AG09309 (cell line): Measurements from ENCODE around the gene GNG12.

Source experiments
- DNase-seq: peaks from one replicate; pipeline ENCODE4 v3.0.0-alpha.2; 2010; ENCODE audit warnings: low read depth
- H3K4me3 ChIP-seq: 2 replicates; pipeline ENCODE4 v1.5.1; 2011; ENCODE audit warnings: mild to moderate bottlenecking, low read depth, low read length, moderate library complexity; ENCODE audit not compliant: control insufficient read depth
- TF ChIP-seq, protein P1 (sequence below): IDR thresholded peaks from 2 replicates; pipeline ENCODE4 v1.5.1; 2011; ENCODE audit warnings: mild to moderate bottlenecking, low read depth, low read length, inconsistent platforms; ENCODE audit not compliant: insufficient read depth, control insufficient read depth; ENCODE audit errors: missing control alignments

GNG12 gene

DNA sequence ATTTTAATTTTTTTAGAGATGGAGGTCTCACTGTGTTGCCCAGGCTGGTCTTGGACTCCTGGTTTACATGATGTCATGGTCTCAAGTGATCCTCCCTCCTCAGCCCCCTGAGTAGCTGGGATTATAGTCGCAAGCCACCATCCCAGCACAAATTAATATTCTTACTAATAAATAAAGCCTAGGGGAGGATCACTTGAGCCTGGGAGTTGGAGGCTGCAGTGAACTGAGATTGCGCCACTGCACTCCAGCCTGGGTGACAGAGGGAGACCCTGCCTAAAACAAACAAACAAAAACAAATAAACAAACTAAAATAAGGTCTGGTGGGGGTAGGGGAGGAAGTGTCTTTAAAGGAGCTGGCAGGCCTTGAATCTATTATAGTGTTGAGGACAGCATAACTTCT, 157.0 kb downstream of the GNG12 start:
- TF ChIP-seq, protein P1, sequence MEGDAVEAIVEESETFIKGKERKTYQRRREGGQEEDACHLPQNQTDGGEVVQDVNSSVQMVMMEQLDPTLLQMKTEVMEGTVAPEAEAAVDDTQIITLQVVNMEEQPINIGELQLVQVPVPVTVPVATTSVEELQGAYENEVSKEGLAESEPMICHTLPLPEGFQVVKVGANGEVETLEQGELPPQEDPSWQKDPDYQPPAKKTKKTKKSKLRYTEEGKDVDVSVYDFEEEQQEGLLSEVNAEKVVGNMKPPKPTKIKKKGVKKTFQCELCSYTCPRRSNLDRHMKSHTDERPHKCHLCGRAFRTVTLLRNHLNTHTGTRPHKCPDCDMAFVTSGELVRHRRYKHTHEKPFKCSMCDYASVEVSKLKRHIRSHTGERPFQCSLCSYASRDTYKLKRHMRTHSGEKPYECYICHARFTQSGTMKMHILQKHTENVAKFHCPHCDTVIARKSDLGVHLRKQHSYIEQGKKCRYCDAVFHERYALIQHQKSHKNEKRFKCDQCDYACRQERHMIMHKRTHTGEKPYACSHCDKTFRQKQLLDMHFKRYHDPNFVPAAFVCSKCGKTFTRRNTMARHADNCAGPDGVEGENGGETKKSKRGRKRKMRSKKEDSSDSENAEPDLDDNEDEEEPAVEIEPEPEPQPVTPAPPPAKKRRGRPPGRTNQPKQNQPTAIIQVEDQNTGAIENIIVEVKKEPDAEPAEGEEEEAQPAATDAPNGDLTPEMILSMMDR = no peak
- DNase-seq = no peak
- no peak overlapping the region for H3K4me3 ChIP-seq

DNA sequence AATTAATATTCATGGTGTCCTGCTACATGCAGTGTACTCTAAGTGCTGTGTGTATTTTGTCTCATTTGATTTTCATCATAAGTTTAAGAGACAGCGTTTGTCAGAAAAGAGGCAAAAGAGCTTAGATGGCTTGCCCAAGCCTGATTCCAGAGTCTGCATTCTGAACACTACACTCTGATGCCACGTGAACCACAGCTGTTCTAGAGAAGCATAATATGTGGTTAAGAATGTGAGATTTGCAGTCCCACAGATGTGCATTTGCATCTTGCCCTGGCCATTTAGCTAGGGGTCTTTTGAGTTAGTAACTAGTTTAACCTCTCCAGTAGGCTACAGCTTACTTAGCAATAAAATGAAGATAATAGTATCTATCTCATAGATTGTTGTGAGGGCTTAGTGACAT, 157.5 kb downstream of the GNG12 start:
- TF ChIP-seq, protein P1 = no peak
- no peak for DNase-seq
- no peak overlapping the region for H3K4me3 ChIP-seq

DNA sequence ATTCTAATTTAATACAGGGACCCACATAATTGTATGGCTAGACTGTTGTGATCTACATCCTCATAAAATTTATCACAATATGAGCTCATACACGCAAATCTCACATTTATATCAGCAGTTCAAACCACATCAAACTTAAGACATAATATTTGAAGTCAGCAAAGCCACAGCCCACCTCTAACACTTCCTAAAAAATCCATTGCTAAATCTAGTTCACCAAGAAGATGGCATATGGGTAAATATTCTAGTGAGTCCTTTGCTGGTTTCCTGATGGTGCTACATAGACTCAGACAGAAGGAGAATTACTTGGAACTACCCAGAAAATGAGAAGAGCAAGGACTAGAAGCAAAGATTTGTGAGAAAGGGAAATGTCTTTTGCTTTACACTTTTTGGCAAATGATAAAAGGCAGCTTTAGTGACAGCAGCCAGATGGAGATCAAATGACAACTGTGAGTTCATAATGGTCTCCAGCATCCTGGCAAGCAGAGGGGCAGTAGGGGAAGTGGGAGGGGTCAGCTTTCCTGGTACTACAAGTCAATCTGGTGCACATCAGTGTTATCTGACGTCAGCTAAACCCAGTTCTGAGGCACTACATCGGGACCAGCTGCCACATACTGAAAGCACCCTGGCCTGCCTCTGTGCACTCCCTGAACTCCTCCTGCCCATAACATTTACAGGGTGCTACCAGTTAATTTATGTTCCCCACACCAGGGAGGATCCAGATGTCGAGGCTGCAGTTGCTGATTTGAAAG, 158.8 kb downstream of the GNG12 start:
- no peak for DNase-seq
- TF ChIP-seq, protein P1 = no peak
- H3K4me3 ChIP-seq = no peak overlapping the region

DNA sequence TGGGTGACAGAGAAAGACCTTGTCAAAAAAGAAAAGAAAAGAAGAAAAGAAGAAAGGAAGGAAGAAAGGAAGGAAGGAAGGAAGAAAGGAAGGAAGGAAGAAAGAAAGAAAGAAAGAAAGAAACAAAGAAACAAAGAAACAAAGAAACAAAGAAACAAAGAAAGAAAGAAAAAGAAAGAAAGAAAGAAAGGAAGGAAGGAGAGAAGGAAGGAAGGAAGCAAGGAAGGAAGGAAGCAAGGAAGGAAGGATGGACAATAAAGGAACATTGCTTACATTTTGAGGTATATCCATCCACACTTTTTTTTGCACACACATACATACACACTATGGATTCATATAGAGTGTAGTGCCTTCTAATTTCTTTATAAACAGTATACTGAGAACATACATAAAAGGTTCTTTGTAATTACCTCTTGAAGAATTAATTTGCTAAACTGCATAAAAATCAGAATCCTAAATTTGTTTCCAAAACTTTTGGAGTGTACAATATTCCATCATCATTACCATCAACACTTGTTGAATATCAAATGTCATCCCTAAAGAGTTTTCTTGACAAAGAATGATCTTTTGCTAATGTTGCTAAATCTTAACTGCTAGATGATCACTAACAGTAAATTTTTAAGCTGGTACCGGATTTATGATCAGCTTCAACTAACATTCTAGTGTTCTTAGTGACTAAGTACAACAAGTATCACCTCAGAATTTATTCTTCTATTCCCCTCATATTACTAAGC, 159.6 kb downstream of the GNG12 start:
- no peak for DNase-seq

DNA sequence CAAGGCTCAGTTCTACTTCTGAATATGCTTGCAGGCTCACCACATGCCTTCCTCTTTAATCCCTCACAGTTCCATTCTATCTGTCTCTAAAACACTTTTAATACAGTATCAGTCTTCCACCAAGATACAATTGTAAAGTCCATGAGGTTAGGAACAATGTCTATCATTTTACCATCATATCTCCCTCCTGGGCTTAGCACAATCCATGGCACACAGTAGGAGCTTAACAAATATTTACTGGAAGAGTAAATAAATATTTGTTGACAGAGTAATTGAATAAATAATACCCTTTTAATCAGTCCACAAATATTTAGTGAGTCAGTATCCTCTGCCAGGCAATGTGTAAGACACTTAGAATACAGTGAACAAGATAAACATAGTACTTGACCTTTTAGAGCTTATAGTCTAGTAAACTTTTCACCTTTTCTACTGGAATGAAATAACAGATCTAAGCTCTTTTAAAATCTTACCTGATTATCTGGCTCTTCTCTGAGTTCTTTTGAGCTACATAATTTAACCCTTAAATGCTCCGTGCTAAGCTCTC, 160.9 kb downstream of the GNG12 start:
- no peak overlapping the region for H3K4me3 ChIP-seq
- TF ChIP-seq, protein P1 = no peak
- DNase-seq = no peak

More for the DNA sequence above, 159.6 kb downstream of the GNG12 start:
- TF ChIP-seq, protein P1 = no peak
- no peak overlapping the region for H3K4me3 ChIP-seq

DNA sequence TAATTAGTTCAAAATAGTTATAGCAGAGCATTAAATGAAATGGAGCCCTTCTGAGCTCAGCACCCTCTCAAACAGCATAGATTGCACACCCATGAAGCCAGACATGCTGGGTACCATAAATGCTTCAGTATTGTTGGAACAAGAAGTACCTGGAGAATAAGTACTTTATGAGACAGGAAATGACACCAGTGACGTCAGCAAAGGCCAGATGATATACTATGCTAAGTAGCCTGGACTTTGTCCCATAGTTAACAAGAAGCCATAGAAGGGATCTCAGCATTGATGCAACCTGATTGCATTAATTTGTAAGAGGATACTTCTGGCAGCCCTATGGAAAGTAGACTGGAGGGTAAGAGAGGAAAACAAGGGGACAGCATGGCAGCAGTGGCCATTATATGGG, 164.6 kb downstream of the GNG12 start:
- no peak for DNase-seq
- no peak overlapping the region for H3K4me3 ChIP-seq
- TF ChIP-seq, protein P1 = no peak
